Peyer's patch (tissue), 4 donors: ENCODE results near the gene RUVBL1.

Experiments used
- POLR2A ChIP-seq, 2 donors: fragments of 450-650 bp; IDR thresholded peaks; one replicate each; pipeline ENCODE4 v1.5.1; 2017; ENCODE audit warnings: antibody characterized with exemption in 2 of 2, mild to moderate bottlenecking in 2 of 2, moderate library complexity in 2 of 2
- TF ChIP-seq, protein P1 (sequence below), 6 experiments: fragments of 450-650 bp in 4 of 6; fragments of 200-600 bp in 2 of 6; sonication (generic) in 1 of 6; IDR thresholded peaks; one replicate each; pipeline ENCODE4 v1.5.1; 2017 to 2019; ENCODE audit warnings: antibody characterized with exemption in 6 of 6, mild to moderate bottlenecking in 3 of 6, moderate library complexity in 1 of 6

DNA sequence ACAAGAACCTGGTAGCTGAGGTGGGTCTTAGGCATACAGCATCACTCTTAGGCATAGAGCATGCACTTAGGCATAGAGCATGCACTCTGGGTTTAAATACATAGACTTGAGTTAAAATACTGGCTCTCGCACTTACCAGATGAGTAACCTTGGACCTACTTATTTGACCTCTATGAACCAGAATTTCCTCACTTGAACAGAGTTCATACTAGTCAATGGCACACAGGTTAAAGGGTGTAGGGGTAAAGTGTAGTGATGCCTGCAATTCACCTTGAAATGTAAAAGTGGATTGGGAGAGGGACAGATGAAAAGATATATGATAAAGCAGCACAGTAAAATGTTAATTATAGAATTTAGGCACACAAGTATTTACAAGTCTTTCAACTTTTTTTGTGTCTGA, 1.6 kb downstream of the RUVBL1 start:
- TF ChIP-seq, protein P1, sequence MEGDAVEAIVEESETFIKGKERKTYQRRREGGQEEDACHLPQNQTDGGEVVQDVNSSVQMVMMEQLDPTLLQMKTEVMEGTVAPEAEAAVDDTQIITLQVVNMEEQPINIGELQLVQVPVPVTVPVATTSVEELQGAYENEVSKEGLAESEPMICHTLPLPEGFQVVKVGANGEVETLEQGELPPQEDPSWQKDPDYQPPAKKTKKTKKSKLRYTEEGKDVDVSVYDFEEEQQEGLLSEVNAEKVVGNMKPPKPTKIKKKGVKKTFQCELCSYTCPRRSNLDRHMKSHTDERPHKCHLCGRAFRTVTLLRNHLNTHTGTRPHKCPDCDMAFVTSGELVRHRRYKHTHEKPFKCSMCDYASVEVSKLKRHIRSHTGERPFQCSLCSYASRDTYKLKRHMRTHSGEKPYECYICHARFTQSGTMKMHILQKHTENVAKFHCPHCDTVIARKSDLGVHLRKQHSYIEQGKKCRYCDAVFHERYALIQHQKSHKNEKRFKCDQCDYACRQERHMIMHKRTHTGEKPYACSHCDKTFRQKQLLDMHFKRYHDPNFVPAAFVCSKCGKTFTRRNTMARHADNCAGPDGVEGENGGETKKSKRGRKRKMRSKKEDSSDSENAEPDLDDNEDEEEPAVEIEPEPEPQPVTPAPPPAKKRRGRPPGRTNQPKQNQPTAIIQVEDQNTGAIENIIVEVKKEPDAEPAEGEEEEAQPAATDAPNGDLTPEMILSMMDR (IDR thresholded peaks at IDR 0.05) = no peak
- TF ChIP-seq POLR2A (IDR thresholded peaks at IDR 0.05) = no peak
